HCT116 (cell line): ENCODE data around the gene CD99L2. TPM values are rescaled to one million over a fixed set of nuclear protein-coding genes. Genes with fewer than 3 reads are reported as not detected.

ENCODE experiments used
- ATAC-seq: fragments of 200-7000 bp; cut with Tn5 transposase; 2 replicates; pipeline ENCODE4 v1.9.1; 2020; ENCODE audit warnings: mild to moderate bottlenecking, moderate library complexity
- BruUV-seq: library from RNA; stranded (reverse); fragments of 400-500 nt; replicated peaks from 2 replicates; lab custom pipeline; 2021; lab: Mats Ljungman, UMichigan
- CTCF ChIA-PET: fragments of 300-600 bp; sonication (Branson Sonifier 250); formaldehyde crosslinking; loops from one replicate; lab custom pipeline; 2021; ENCODE audit warnings: antibody characterized with exemption; lab: Charles Lee
- POLR2A ChIA-PET: fragments of 300-600, 350-600 bp; sonication (Branson Sonifier 250); formaldehyde crosslinking; loops from one replicate; lab custom pipeline; 2021; ENCODE audit warnings: antibody characterized with exemption; lab: Charles Lee
- RAD21 ChIA-PET, 2 experiments: fragments of 300-600 bp; sonication (Branson Sonifier 250); formaldehyde crosslinking; loops; one replicate each; lab custom pipeline; 2023; ENCODE audit warnings: low total read pairs in 2 of 2; ENCODE audit not compliant: uncharacterized antibody in 2 of 2, unreplicated experiment in 2 of 2, low non-redundant PET in 1 of 2; lab: Charles Lee
- DNase-seq: peaks from one replicate; pipeline ENCODE4 v3.0.0-alpha.2; 2010; ENCODE audit warnings: low read depth, low spot score
- H2AFZ ChIP-seq: fragments of 200-600 bp; shearing (Covaris generic), sonication (generic); 2 replicates; pipeline ENCODE4 v1.6.1; 2017; ENCODE audit warnings: low read depth, mixed run types, mixed read lengths, antibody characterized with exemption, low read length; ENCODE audit not compliant: poor library complexity, severe bottlenecking
- H3K27ac ChIP-seq: 2 replicates; pipeline ENCODE4 v1.5.1; 2012; ENCODE audit warnings: low read depth, low read length
- H3K27me3 ChIP-seq: fragments of 200-600 bp; sonication (generic); 2 replicates; pipeline ENCODE4 v1.6.1; 2016; ENCODE audit warnings: mixed run types, low read length, mixed read lengths; ENCODE audit not compliant: insufficient read depth
- H3K36me3 ChIP-seq, 2 experiments: fragments of 200-500 bp in 1 of 2; fragments of 200-600 bp in 1 of 2; sonication (Bioruptor generic) in 1 of 2; sonication (generic) in 1 of 2; 2 replicates each; pipeline versions ENCODE4 v1.5.1 to v1.6.1; 2014 to 2016; ENCODE audit warnings: low read length in 2 of 2, inconsistent platforms in 1 of 2, mixed read lengths in 1 of 2, mixed run types in 1 of 2; ENCODE audit not compliant: insufficient read depth in 2 of 2, control insufficient read depth in 1 of 2
- H3K4me1 ChIP-seq, 2 experiments: fragments of 200-600 bp in 1 of 2; sonication (generic) in 1 of 2; 2 replicates each; pipeline versions ENCODE4 v1.5.1 to v1.6.1; 2012 to 2017; ENCODE audit warnings: low read length in 2 of 2, inconsistent platforms in 1 of 2, mild to moderate bottlenecking in 1 of 2, mixed read lengths in 1 of 2, mixed run types in 1 of 2, moderate library complexity in 1 of 2; ENCODE audit not compliant: insufficient read depth in 2 of 2, control insufficient read depth in 1 of 2
- H3K4me2 ChIP-seq: fragments of 200-600 bp; sonication (generic); 2 replicates; pipeline ENCODE4 v1.6.1; 2017; ENCODE audit warnings: mixed run types, low read length, mixed read lengths
- H3K4me3 ChIP-seq, 2 experiments: fragments of 200-600 bp in 1 of 2; sonication (generic) in 1 of 2; replicated peaks in 1 of 2; 2 replicates each; pipeline ENCODE4 v1.5.1; 2011 to 2016; ENCODE audit warnings: low read length in 2 of 2, control low read depth in 1 of 2, low read depth in 1 of 2, mild to moderate bottlenecking in 1 of 2, mixed read lengths in 1 of 2, mixed run types in 1 of 2
- H3K79me2 ChIP-seq: fragments of 200-600 bp; sonication (generic); 2 replicates; pipeline ENCODE4 v1.6.1; 2017; ENCODE audit warnings: mild to moderate bottlenecking, mixed run types, low read length, moderate library complexity, mixed read lengths; ENCODE audit not compliant: insufficient read depth
- H3K9ac ChIP-seq: fragments of 200-600 bp; sonication (generic); 2 replicates; pipeline ENCODE4 v1.6.1; 2016; ENCODE audit warnings: low read length, mixed read lengths
- H3K9me2 ChIP-seq: fragments of 200-600 bp; sonication (generic), shearing (Covaris generic); 2 replicates; pipeline ENCODE4 v1.6.1; 2017; ENCODE audit warnings: mixed run types, mild to moderate bottlenecking, moderate library complexity; ENCODE audit not compliant: insufficient read depth
- H3K9me3 ChIP-seq, 2 experiments: fragments of 200-500 bp in 1 of 2; fragments of 200-600 bp in 1 of 2; sonication (Bioruptor generic) in 1 of 2; sonication (generic) in 1 of 2; 2 replicates each; pipeline ENCODE4 v1.6.1; 2014 to 2017; ENCODE audit warnings: low read length in 2 of 2, mixed read lengths in 2 of 2, inconsistent platforms in 1 of 2, low read depth in 1 of 2, mild to moderate bottlenecking in 1 of 2, mixed run types in 1 of 2, moderate library complexity in 1 of 2; ENCODE audit not compliant: control insufficient read depth in 1 of 2, insufficient read depth in 1 of 2
- H4K20me1 ChIP-seq: fragments of 200-600 bp; sonication (generic), shearing (Covaris generic); 2 replicates; pipeline ENCODE4 v1.6.1; 2017; ENCODE audit warnings: mixed run types, mild to moderate bottlenecking, moderate library complexity; ENCODE audit not compliant: insufficient read depth
- ATF3 ChIP-seq: IDR thresholded peaks from 2 replicates; pipeline ENCODE4 v1.6.1; 2012
- CTCF ChIP-seq, 3 experiments: fragments of 200-600 bp in 1 of 3; sonication (generic) in 1 of 3; IDR thresholded peaks in 2 of 3; conservative IDR thresholded peaks in 1 of 3; 2 replicates each; pipeline ENCODE4 v1.5.1; 2012 to 2017; ENCODE audit warnings: low read depth in 2 of 3, low read length in 2 of 3, antibody characterized with exemption in 1 of 3, borderline replicate concordance in 1 of 3, control low read depth in 1 of 3, mild to moderate bottlenecking in 1 of 3, mixed read lengths in 1 of 3, mixed run types in 1 of 3, moderate library complexity in 1 of 3; ENCODE audit not compliant: insufficient read depth in 1 of 3
- ELF1 ChIP-seq: IDR thresholded peaks from 2 replicates; pipeline ENCODE4 v1.6.1; 2012; ENCODE audit warnings: low read depth, borderline replicate concordance
- EZH2 ChIP-seq: fragments of 200-600 bp; sonication (generic); IDR thresholded peaks from 2 replicates; pipeline ENCODE4 v1.6.1; 2017; ENCODE audit warnings: antibody characterized with exemption, mixed run types
- EZH2phosphoT487 ChIP-seq: fragments of 200-600 bp; IDR thresholded peaks from 2 replicates; pipeline ENCODE4 v1.6.1; 2018; ENCODE audit warnings: antibody characterized with exemption, borderline replicate concordance
- FOSL1 ChIP-seq: IDR thresholded peaks from 2 replicates; pipeline ENCODE4 v1.6.1; 2012; ENCODE audit warnings: low read depth
- POLR2AphosphoS5 ChIP-seq: IDR thresholded peaks from 2 replicates; pipeline ENCODE4 v1.6.1; 2011; ENCODE audit warnings: mild to moderate bottlenecking, low read depth, low read length, moderate library complexity
- SIN3A ChIP-seq: IDR thresholded peaks from 2 replicates; pipeline ENCODE4 v1.6.1; 2012; ENCODE audit warnings: low read depth
- SP1 ChIP-seq: IDR thresholded peaks from 2 replicates; pipeline ENCODE4 v1.6.1; 2012; ENCODE audit warnings: low read depth
- YY1 ChIP-seq: IDR thresholded peaks from 2 replicates; pipeline ENCODE4 v1.6.1; 2011; ENCODE audit warnings: low read length, low read depth, moderate library complexity, mild to moderate bottlenecking; ENCODE audit not compliant: insufficient replicate concordance; ENCODE audit errors: extremely low read depth
- ZBTB33 ChIP-seq: IDR thresholded peaks from 2 replicates; pipeline ENCODE4 v1.6.1; 2011; ENCODE audit warnings: mild to moderate bottlenecking, low read length, moderate library complexity; ENCODE audit not compliant: insufficient replicate concordance; ENCODE audit errors: extremely low read depth
- ZNF274 ChIP-seq: fragments of 200-500 bp; sonication (Bioruptor generic); IDR thresholded peaks from 2 replicates; pipeline ENCODE4 v1.6.1; 2014; ENCODE audit warnings: mild to moderate bottlenecking, low read depth, low read length, inconsistent platforms
- intact Hi-C: fragments of 100-400 bp; cut with micrococcal nuclease; formaldehyde crosslinking; loops from 2 replicates; pipeline ENCODE4 v1.10.0; 2022
- total RNA-seq: library from RNA; stranded (reverse); gene quantifications from one replicate; pipeline ENCODE4 v1.2.1, GENCODE V29; 2021; ENCODE audit not compliant: unreplicated experiment

The CD99L2 gene
- total RNA-seq, 1 experiment from 2014 or later, result 6.2 TPM

DNA sequence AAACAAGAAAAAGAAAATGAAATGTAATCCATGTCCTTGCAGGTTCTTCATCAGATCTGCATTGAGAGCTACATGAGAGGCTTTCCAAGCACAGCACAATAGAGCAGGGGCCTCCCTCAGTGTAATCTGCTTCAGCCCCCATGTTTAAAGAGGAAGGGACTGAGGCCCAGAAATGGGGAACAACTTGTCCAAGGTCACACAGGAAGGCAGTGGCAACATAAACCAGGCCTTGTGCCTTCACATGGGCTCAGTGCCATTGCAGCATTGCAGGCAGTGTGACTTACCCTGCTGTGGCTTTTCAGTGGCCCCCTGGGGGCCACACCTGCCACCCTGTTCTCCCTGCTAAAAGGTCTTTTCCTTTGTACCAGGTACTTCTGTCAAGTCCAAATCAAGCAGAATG, 20.9 kb upstream of the CD99L2 start:
- Histone ChIP-seq H3K4me1 (no peaks in the 10 kb centered on the region), H3K9me2 (no peaks in the 10 kb centered on the region)
- RAD21 ChIA-PET, result no interaction called here
- intact Hi-C loops, result no loop called here
- TF ChIP-seq EZH2 (no peak), SP1 (no peak)
- TF ChIP-seq, all 23 proteins: peak for 0
- H3K27ac ChIP-seq, result no peak overlapping the region
- BruUV-seq, result no TSS peak
- H4K20me1 ChIP-seq, result no peaks in the 10 kb centered on the region
- H2AFZ ChIP-seq, result no peak overlapping the region
- CTCF ChIA-PET, result no interaction called here
- ATAC-seq, result no peak
- H3K27me3 ChIP-seq, result no peaks in the 10 kb centered on the region
- H3K79me2 ChIP-seq, result no peaks in the 10 kb centered on the region
- POLR2A ChIA-PET, result no interaction called here
- no peak overlapping the region for H3K9ac ChIP-seq
- H3K4me3 ChIP-seq, result no peak overlapping the region
- DNase-seq, result no peak
- no peaks in the 10 kb centered on the region for H3K9me3 ChIP-seq
- H3K4me2 ChIP-seq, result no peak overlapping the region
- no peaks in the 10 kb centered on the region for H3K36me3 ChIP-seq

- Histone ChIP-seq H3K4me1 (no peaks in the 10 kb centered on the region), H3K4me2 (no peak overlapping the region), H3K27ac (no peak overlapping the region), H3K9ac (no peak overlapping the region), H3K9me2 (no peaks in the 10 kb centered on the region), H3K27me3 (no peaks in the 10 kb centered on the region), H3K9me3 (no peaks in the 10 kb centered on the region), H2AFZ (no peak overlapping the region), H4K20me1 (no peaks in the 10 kb centered on the region), H3K4me3 (no peak overlapping the region), H3K79me2 (no peaks in the 10 kb centered on the region), H3K36me3 (no peaks in the 10 kb centered on the region)
- ATAC-seq (no peak), DNase-seq (no peak)
- CTCF ChIA-PET, result no interaction called here
- intact Hi-C loops, result no loop called here
- TF ChIP-seq EZH2phosphoT487, result no peak
- no peak for TF ChIP-seq ZNF274
- no peak for TF ChIP-seq POLR2AphosphoS5
- TF ChIP-seq ZBTB33, result no peak
- TF ChIP-seq CTCF (IDR thresholded peaks at IDR 0.05 in 2 of 3, conservative IDR thresholded peaks at IDR 0.05 in 1 of 3; ENCODE audit: borderline replicate concordance in 1 of 3, insufficient read depth in 1 of 3, low read depth in 2 of 3, low read length in 2 of 3), result no peak
- TF ChIP-seq YY1, result no peak
- TF ChIP-seq ELF1, result no peak
- TF ChIP-seq FOSL1, result no peak
- no peak for TF ChIP-seq ATF3
- TF ChIP-seq SIN3A, result no peak
- RAD21 ChIA-PET, result no interaction called here
- no TSS peak for BruUV-seq
- POLR2A ChIA-PET, result no interaction called here
Measured at GRCh38 chrX:150913511-150913910, 15.0 kb upstream of the CD99L2 start.
